Hepatocyte (in vitro differentiated cells): ENCODE measurements around the gene CDH11.

Experiments
- EZH2 ChIP-seq: fragments of 200-600 bp; sonication (generic); IDR thresholded peaks from 2 replicates; pipeline ENCODE4 v1.6.1; 2016; ENCODE audit warnings: antibody characterized with exemption, mild to moderate bottlenecking, borderline replicate concordance
- EZH2phosphoT487 ChIP-seq: fragments of 200-600 bp; sonication (generic); IDR thresholded peaks from one replicate; pipeline ENCODE4 v1.6.1; 2018; ENCODE audit warnings: antibody characterized with exemption, mild to moderate bottlenecking, low read depth, moderate library complexity; ENCODE audit not compliant: unreplicated experiment, severe bottlenecking
- TF ChIP-seq, protein P1 (sequence below): fragments of 200-600 bp; sonication (generic); IDR thresholded peaks from 2 replicates; pipeline ENCODE4 v1.5.1; 2016; ENCODE audit warnings: antibody characterized with exemption, mild to moderate bottlenecking; ENCODE audit not compliant: poor library complexity

DNA sequence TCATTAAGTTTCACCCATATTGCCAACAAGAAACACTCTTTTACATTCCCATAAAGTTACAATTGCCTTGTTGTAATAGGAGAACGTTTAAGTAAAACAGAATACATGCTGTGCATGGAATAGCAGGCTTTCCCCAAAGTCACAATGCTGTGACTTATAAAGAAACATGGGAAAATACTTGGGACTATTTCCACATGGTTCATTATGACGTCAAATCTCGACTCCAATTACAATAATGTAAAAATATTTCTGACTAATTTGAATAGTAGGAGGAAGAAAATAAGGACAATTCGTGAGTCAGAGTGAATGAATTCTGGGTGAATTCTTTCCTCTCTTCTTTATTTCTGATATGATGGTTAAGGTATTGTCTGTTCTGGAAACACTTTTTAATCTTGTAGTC lies 52.8 kb downstream of the CDH11 start:
- TF ChIP-seq, protein P1, sequence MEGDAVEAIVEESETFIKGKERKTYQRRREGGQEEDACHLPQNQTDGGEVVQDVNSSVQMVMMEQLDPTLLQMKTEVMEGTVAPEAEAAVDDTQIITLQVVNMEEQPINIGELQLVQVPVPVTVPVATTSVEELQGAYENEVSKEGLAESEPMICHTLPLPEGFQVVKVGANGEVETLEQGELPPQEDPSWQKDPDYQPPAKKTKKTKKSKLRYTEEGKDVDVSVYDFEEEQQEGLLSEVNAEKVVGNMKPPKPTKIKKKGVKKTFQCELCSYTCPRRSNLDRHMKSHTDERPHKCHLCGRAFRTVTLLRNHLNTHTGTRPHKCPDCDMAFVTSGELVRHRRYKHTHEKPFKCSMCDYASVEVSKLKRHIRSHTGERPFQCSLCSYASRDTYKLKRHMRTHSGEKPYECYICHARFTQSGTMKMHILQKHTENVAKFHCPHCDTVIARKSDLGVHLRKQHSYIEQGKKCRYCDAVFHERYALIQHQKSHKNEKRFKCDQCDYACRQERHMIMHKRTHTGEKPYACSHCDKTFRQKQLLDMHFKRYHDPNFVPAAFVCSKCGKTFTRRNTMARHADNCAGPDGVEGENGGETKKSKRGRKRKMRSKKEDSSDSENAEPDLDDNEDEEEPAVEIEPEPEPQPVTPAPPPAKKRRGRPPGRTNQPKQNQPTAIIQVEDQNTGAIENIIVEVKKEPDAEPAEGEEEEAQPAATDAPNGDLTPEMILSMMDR = no peak
- TF ChIP-seq EZH2phosphoT487 (no peak), EZH2 (no peak)
